ENCODE measurements around the gene SMARCC1. TPM values are rescaled to one million over a fixed set of nuclear protein-coding genes. Genes with fewer than 3 reads are reported as not detected.
A peak's percentile ranks its signal among the peaks of the same experiment; 100 is the strongest.

The SMARCC1 gene
- total RNA-seq (2021; ENCODE audit: unreplicated experiment): 168 TPM
- polyA plus RNA-seq (2012): 50.9 and 60.7 TPM in 2 replicates
- percentile 92 among the genes with signal in this experiment for Bru-seq, nascent RNA
- BruChase-seq, experiment 1, labeled RNA remaining after a 6-hour chase: percentile 89 among the genes with signal in this experiment
- BruChase-seq, experiment 2, labeled RNA remaining after a 2-hour chase: percentile 84 among the genes with signal in this experiment
- long read RNA-seq, full-length matches to known transcripts: 30 of 315 reads
- long read RNA-seq, partial matches to known transcripts: 260 of 315 reads
- long read RNA-seq, other reads (novel, unspliced or antisense): 25 of 315 reads

DNA sequence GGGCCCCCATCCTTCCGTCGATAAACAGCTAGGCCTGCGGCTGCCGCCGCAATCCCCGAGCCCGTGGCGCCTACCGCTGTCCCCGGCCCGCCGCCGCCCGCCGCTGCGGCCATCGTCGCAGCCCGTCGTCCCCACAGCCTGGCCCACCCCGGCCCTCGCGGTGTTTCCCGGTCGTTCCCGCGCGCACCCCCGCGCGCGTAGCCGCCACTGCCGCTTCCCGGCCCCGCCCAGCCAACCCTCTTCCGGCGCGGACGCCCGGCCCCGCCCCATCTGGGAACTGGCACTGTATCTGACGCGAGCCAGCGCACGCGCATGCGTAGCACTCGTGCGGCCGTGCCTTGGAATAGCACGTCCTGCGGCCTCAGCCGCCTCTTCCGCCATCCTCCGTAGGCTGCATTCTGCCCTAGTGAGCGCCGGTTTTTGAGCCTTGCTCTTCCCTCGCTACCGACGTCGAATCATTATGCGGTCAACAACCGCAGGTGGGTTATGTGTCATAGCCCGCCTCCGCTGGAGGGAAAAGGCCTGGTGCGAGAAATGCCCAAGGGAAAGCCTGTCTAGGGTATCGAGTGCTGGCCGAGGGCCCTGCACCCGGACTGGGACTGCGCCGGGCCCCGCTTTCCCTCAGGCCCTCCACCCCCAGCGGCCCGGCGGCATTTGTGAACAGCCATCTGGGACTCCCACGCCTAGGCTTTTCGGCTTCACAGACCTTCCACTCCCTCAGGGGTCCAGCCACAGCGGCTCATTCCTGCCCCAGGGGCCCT is at the start of gene SMARCC1:
SMARCC1 (minus strand) TSS at position 209 of the 761 bp plus-strand sequence; CDS start at position 113, 96 bp downstream.
- DNase-seq (ENCODE audit: low read depth, low spot score) (peak; percentile 93), ATAC-seq (peak; percentile 92)
- intact Hi-C loops (cut with micrococcal nuclease): loop anchor here (5.0 to 10.0 kb wide), 2 partner anchors 55 to 1077 kb away; partner anchors contain the start of gene TMIE
- CTCF ChIA-PET: no interaction called here
- no peaks in the 10 kb centered on the region for H3K9me2 ChIP-seq (ENCODE audit: insufficient read depth)
- BruUV-seq (replicated peaks): TSS peak; percentile 94
- RAD21 ChIA-PET (ENCODE audit: low non-redundant PET in 1 of 2, low total read pairs in 2 of 2, uncharacterized antibody in 2 of 2, unreplicated experiment in 2 of 2): no interaction called here
- no peak within 1 kb of the TSS for H2AFZ ChIP-seq (ENCODE audit: low read depth, low read length, poor library complexity, severe bottlenecking)
- no peaks in the 10 kb centered on the region for H3K9me3 ChIP-seq (ENCODE audit: control insufficient read depth in 1 of 2, insufficient read depth in 1 of 2, low read depth in 1 of 2, low read length in 2 of 2)
- peaks cover 48% of the 10 kb centered on the region for H3K79me2 ChIP-seq (ENCODE audit: insufficient read depth, low read length)
- no peaks in the 10 kb centered on the region for H4K20me1 ChIP-seq (ENCODE audit: insufficient read depth)
- no peaks in the 10 kb centered on the region for H3K27me3 ChIP-seq (ENCODE audit: insufficient read depth, low read length)
- peak within 1 kb of the TSS; percentile 97 for H3K27ac ChIP-seq (ENCODE audit: low read depth, low read length)
- 0 out of 4 replicates have a peak, but pooled peaks cover 0 to 2% of the 10 kb centered on the region in 2 experiments for H3K36me3 ChIP-seq (ENCODE audit: control insufficient read depth in 1 of 2, insufficient read depth in 2 of 2, low read length in 2 of 2)
- H3K4me1 ChIP-seq (ENCODE audit: control insufficient read depth in 1 of 2, insufficient read depth in 2 of 2, low read length in 2 of 2): peaks cover 11 to 18% of the 10 kb centered on the region in 2 experiments
- peak within 1 kb of the TSS; percentile 83 for H3K4me2 ChIP-seq (ENCODE audit: low read length)
- peak within 1 kb of the TSS; percentile 89 to 99 for H3K4me3 ChIP-seq (replicated peaks in 1 of 2; ENCODE audit: low read depth in 1 of 2, low read length in 2 of 2)
- POLR2A ChIA-PET: no interaction called here
- H3K9ac ChIP-seq (ENCODE audit: low read length): peak within 1 kb of the TSS; percentile 98
- TF ChIP-seq ZFX (IDR thresholded peaks at IDR 0.05) (peak; percentile 93), POLR2AphosphoS5 (IDR thresholded peaks at IDR 0.05; ENCODE audit: low read depth, low read length) (peak; percentile 95), EGR1 (IDR thresholded peaks at IDR 0.05; ENCODE audit: low read depth) (peak; percentile 61), TCF7L2 (IDR thresholded peaks at IDR 0.05; ENCODE audit: borderline replicate concordance, extremely low read depth, insufficient read depth, insufficient read length) (peak; percentile 75), FOSL1 (IDR thresholded peaks at IDR 0.05; ENCODE audit: low read depth) (no peak), EZH2phosphoT487 (IDR thresholded peaks at IDR 0.05; ENCODE audit: borderline replicate concordance) (no peak), YY1 (IDR thresholded peaks at IDR 0.05; ENCODE audit: extremely low read depth, insufficient replicate concordance, low read depth, low read length) (peak; percentile 54), JUND (IDR thresholded peaks at IDR 0.05) (no peak), EZH2 (IDR thresholded peaks at IDR 0.05) (no peak), MAX (IDR thresholded peaks at IDR 0.05) (peak; percentile 62), POLR2A (IDR thresholded peaks at IDR 0.05; ENCODE audit: borderline replicate concordance, extremely low read depth, insufficient read depth, insufficient read length) (peak; percentile 94), SIN3A (IDR thresholded peaks at IDR 0.05; ENCODE audit: low read depth) (peak; percentile 84), ZNF274 (IDR thresholded peaks at IDR 0.05; ENCODE audit: low read depth, low read length) (no peak), CBX3 (IDR thresholded peaks at IDR 0.05; ENCODE audit: low read depth) (no peak; the same call in 1 of the 2 replicates), CEBPB (IDR thresholded peaks at IDR 0.05; ENCODE audit: low read depth) (no peak), RAD21 (IDR thresholded peaks at IDR 0.05; ENCODE audit: low read depth) (no peak), ELF1 (IDR thresholded peaks at IDR 0.05; ENCODE audit: borderline replicate concordance, low read depth) (no peak; the same call in 1 of the 2 replicates), SP1 (IDR thresholded peaks at IDR 0.05; ENCODE audit: low read depth) (peak; percentile 49), ATF3 (IDR thresholded peaks at IDR 0.05) (no peak), SRF (IDR thresholded peaks at IDR 0.05; ENCODE audit: low read depth) (no peak)
- TF ChIP-seq, protein P1, sequence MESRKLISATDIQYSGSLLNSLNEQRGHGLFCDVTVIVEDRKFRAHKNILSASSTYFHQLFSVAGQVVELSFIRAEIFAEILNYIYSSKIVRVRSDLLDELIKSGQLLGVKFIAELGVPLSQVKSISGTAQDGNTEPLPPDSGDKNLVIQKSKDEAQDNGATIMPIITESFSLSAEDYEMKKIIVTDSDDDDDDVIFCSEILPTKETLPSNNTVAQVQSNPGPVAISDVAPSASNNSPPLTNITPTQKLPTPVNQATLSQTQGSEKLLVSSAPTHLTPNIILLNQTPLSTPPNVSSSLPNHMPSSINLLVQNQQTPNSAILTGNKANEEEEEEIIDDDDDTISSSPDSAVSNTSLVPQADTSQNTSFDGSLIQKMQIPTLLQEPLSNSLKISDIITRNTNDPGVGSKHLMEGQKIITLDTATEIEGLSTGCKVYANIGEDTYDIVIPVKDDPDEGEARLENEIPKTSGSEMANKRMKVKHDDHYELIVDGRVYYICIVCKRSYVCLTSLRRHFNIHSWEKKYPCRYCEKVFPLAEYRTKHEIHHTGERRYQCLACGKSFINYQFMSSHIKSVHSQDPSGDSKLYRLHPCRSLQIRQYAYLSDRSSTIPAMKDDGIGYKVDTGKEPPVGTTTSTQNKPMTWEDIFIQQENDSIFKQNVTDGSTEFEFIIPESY (IDR thresholded peaks at IDR 0.05; ENCODE audit: extremely low read depth, insufficient replicate concordance, low read length): peak; percentile 89
- TF ChIP-seq, protein P2, sequence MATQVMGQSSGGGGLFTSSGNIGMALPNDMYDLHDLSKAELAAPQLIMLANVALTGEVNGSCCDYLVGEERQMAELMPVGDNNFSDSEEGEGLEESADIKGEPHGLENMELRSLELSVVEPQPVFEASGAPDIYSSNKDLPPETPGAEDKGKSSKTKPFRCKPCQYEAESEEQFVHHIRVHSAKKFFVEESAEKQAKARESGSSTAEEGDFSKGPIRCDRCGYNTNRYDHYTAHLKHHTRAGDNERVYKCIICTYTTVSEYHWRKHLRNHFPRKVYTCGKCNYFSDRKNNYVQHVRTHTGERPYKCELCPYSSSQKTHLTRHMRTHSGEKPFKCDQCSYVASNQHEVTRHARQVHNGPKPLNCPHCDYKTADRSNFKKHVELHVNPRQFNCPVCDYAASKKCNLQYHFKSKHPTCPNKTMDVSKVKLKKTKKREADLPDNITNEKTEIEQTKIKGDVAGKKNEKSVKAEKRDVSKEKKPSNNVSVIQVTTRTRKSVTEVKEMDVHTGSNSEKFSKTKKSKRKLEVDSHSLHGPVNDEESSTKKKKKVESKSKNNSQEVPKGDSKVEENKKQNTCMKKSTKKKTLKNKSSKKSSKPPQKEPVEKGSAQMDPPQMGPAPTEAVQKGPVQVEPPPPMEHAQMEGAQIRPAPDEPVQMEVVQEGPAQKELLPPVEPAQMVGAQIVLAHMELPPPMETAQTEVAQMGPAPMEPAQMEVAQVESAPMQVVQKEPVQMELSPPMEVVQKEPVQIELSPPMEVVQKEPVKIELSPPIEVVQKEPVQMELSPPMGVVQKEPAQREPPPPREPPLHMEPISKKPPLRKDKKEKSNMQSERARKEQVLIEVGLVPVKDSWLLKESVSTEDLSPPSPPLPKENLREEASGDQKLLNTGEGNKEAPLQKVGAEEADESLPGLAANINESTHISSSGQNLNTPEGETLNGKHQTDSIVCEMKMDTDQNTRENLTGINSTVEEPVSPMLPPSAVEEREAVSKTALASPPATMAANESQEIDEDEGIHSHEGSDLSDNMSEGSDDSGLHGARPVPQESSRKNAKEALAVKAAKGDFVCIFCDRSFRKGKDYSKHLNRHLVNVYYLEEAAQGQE (IDR thresholded peaks at IDR 0.05; ENCODE audit: low read depth): no peak
